GM18870 (cell line): ENCODE data around the gene KAZN.

Experiments used
- ATAC-seq: cut with Tn5 transposase; IDR thresholded peaks from one replicate; pipeline ENCODE4 v1.9.1; 2021; ENCODE audit warnings: moderate library complexity; ENCODE audit not compliant: unreplicated experiment

The KAZN gene

DNA sequence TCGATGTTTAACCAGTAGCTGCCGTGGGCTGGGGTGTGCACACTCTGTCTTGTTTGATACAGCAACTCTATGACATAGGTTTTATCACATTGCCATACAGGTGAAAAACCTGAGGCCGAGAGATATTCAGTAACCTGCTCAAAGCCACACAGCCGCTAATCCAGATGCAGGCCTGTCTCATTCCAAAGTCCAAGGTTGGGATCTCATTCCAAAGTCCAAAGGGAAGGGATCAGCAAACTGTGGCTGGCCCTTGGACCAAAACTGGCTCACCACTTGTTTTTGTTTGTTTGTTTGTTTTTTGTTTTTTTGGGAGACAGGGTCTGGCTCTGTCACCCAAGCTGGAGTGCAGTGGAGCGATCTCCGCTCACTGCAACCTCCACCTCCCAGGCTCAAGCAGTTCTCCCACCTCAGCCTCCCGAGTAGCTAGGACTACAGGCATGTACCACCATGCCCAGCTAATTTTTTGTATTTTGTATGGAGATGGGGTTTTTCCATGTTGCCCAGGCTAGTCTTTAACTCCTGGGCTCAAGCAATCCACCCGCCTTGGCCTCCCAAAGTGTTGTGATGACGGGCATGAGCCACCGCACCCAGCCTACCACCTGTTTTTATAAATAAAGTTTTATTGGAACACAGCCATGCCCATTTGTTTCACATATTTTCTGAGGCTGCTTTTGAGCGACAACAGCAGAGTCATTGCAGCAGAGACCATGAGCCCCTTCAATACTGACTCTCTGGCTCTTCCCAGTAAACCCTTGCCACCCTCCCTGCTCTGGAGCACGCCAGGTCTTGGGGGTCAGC is 391.6 kb downstream of the KAZN start:
- no peak for ATAC-seq

DNA sequence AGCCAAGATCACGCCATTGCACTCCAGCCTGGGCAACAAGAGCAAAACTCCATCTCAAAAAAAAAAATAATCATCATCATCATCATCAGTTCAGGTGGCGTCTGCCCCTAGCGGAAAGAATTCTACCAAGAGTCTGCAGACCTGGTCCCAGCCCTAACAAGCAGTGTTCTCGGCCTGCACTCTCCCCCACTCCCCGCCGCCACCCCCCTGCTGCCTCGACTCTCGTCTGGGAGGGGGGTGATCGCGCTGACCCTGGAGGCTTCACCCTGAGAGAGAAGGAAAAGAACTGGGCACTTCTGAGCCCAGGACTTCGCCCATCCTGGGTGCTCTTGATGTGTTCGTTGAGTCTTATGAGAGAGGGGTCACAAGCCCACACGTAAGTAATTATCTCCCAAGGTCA is 394.9 kb downstream of the KAZN start:
- no peak for ATAC-seq

- ATAC-seq: no peak
These were observed 395.7 kb downstream of the KAZN start for GRCh38 chr1:14994148-14994547.

GRCh38 chr1:14994841-14995437 is 396.5 kb downstream of the KAZN start:
- ATAC-seq: no peak

DNA sequence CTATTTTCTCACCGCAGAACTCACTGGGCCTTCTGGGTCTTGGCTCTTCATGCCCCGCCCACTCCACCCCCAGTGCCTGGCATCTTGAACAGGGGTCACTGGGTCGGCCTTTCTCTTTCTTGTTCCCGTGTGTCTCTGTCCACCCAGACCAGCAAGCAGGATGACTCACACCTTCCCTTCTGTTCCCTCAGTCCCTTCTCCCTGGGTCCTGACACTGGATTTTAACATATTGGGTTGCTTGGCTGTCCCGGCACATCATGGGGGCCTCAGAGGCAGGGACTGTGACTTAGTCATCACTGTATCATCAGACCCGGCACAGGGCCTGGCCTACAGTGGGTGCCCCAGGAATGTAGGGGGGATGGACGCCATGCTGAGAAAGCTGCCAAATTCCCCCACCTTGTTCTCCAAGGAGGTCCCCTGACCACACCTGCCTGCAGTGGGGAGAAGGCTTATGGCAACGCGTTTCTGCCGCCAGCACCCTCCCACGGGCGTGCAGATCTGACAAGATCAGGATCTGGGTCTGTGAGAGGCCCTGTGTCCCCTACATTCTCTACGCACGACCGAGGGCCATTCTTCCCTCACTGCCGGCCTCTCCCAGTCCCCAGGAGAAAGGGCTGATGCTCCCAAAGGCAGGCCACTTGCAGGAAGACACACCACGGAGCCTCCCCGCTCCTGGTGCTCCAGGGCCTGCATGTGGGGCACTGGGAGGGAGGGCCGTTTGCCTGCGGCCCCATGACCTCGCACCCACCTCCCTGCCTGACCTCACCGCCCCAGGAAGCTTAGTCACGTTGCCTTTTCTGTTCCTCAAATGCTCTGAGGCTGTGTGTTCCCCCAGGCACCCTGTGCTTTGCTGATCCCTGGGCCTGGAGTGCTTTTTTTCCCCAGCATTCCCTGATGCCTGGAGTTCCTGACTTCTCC is 397.9 kb downstream of the KAZN start:
- no peak for ATAC-seq

DNA sequence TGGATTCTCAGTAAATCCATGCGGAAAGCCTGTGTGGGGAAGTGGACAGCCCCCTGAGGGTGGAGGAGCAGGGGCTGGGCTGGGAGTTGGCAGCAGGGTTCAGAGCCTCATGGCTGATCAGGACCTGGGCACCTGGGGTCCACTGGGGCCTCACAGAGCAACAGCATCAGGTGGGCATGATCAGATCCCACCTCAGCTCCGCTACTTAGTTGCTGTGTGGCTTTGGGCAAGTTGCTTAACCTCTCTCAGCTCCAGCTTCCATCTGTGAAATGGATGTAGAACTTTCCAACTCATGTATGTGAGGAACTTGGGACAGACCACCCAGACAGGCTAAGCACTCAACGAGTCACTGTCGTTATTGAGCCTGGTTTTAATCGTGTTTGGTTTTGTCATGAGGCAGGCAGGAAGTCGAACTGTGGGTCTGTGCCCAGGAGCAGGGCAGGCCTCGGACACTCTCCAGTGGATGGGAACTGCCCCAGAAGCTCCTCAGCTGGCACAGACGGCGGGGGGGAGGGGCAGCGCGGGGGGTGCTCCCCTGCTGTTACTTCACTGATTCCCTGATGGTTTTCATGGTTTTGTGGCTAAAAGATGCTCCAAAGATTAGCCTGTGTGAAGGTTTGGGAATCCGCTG is 399.3 kb downstream of the KAZN start:
- no peak for ATAC-seq

DNA sequence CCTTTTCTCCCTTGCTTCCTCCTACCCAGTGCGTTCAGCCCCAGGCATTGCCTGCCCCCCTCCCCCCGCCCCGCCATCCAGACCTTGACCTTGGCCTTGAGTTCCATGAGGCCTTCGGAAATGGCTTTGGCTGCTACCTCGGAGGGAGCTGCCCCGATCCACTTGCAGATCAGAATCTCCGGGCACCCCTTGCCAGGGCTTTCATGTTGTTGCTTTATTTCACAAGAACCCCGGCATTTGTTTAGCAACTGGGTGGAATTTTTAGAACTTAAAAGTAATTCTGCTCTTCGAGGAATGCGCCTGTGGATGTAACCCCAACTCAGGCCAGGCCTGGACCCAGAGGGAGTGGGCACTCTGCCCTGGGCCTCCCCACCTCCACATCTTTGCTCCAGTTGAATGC is 401.0 kb downstream of the KAZN start:
- no peak for ATAC-seq

GRCh38 chr1:15000030-15000429 is 401.5 kb downstream of the KAZN start:
- ATAC-seq: no peak

- no peak for ATAC-seq
These were observed 402.2 kb downstream of the KAZN start for GRCh38 chr1:15000671-15001070.

DNA sequence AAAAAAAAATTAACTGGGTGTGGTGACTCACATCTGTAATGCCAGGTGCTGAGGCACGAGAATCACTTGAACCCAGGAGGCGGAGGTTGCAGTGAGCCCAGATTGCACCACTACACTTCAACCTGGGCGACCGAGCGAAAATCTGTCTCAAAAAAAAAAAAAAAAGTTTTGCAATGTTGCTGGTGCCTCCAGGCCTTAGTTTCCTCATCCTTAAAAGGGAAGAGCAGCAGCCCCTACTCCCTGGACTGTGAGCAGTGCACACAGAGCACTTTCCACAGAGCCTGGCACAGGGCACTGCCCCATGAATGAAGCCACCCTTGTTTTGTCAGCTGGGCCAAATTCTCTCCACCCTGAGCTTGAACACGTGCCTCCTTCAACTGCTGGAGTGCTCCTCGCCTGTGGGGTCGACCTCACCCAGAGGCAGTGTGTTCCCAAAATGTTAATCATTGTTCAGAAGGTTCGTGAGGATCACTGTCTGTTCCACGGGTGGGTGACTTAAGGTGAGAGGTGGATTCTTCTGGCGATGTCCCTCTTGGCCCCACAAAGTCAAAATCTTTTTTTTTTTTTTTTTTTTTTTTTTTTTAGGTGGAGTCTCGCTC is 402.9 kb downstream of the KAZN start:
- ATAC-seq: no peak

GRCh38 chr1:15002325-15002724 is 403.8 kb downstream of the KAZN start:
- ATAC-seq: no peak

DNA sequence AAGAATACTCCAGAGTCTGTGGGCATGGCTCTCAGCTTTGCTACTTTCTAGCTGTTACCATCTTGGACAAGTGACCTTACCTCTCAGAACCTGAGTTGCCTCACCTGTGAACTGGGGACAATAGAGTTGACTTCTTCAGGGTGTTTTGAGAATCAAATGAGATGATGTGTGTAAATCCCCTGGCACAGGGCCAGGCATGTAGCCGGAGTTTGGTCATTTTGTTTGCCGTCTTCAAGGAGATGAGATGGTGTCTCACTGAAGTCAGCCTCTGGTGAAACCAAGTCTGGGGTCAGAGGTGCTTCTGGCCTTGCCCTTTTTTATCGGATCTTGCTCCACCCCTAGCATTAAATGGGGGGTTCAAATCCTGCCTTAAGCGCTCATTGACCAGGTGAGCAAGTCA is 405.9 kb downstream of the KAZN start:
- ATAC-seq: no peak

GRCh38 chr1:15005116-15005515 is 406.6 kb downstream of the KAZN start:
- no peak for ATAC-seq

GRCh38 chr1:15007368-15007767 is 408.9 kb downstream of the KAZN start:
- ATAC-seq: no peak

DNA sequence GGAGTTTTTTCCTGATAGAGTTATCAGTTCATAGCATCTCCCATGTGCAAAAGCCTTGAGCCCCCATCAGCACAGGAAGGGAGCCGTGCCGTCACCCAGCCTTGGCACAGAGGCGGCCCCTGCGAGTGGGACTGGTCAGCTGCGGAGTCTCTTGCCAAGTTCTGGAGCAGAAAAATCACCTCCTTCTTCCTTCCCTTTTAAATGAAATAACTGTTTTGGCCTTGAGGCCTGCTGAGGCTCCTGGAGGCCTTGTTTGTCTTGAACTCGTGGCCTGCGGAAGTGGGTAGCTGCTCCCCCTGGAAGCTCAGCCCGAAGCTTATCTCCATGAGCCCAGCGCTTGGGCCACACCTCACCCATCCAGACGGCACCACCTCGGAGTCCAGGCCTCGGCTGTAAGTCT is 409.4 kb downstream of the KAZN start:
- no peak for ATAC-seq

DNA sequence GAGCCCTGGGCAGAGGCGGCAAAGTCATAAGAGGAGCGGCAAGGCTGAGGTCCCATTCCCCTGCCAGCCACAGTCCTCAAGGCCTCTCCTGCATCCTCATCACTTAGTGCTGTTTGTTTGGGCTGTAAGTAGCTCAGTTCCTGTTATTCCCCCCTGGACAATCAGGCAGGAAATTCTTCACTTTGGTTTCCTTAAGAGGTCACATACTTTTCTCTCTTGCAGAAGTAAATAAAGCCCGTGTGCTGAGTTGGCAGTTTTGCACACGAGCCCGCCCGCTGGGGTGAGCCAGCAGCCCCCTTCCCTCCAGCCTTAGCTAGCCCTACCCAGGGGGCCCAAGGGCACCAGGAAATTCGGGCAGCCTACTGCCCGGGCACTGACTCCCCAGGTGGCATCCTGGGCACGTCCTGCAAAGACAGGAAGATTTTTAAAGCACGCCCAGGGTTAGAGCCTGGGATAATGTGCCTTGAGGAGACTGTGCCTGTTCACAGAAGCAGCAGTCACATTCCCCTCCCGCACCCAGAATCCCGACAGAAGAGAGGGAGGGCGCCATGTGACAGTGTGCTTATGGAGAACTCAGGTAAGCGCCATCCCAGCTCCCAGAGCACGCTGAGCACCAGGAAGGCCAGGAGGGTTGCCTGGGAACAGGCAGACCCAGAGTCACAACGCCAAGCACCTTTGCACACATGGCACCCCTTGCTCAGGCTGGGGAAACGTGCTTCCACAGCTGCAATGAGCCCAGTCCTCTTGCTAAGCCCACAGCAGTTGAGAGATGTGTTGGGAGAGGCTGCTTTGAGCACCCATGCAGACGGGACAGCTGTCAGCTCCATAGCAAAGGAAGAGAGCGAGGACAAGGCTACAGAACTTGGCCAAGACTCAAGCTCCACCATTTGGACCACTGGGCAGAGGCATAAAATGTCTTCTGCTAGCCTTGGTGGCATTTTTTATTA is 410.6 kb downstream of the KAZN start:
- ATAC-seq: no peak

GRCh38 chr1:15011160-15011559 is 412.7 kb downstream of the KAZN start:
- no peak for ATAC-seq

DNA sequence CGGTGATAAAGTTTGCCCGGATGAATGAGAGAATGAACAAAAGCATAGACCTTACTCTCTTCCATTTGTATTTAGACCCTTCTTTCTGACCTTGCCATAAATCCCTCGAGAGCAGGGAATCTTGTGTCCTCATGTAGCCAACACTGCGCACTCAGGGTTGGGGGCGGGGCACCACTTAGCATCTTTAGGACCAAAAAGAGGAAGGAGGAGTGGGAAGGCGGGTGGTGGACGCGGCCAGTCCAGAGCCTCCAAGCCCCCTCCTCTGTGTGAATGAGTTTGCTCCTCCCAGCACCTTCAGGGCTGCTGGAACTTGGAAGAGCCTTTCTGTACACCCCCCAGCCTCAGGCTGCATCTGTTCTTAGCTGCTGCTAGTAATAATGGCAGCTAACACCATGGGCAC is 413.2 kb downstream of the KAZN start:
- ATAC-seq: no peak

GRCh38 chr1:15012822-15013221 is 414.3 kb downstream of the KAZN start:
- no peak for ATAC-seq

DNA sequence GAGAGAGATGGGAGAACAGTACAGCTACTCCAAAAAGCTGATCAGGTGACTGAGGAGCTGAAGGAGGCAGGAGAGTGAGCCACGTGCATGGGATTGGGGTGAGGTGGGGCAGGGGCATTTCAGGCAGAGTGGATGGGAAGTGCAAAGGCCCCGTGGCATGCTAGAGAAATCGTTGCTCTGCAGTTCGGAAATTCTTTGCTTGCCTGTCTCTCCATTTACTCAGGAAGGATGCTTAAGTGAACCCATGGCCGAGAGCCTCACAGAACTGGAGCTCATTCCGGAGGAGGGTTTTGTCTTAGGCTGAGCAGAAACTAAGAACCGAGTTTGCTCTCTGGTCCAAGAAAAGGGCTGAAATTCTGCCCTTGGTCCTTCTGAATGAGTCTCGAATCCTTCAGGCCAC is 415.3 kb downstream of the KAZN start:
- ATAC-seq: no peak
